ENCODE data around the gene KRTAP5-11.
"Not testable (repeated sequence)": the region's sequence is repeated elsewhere in the genome, so short reads cannot be mapped to it uniquely, and the experiment has no call there.

KRTAP5-11 gene

DNA sequence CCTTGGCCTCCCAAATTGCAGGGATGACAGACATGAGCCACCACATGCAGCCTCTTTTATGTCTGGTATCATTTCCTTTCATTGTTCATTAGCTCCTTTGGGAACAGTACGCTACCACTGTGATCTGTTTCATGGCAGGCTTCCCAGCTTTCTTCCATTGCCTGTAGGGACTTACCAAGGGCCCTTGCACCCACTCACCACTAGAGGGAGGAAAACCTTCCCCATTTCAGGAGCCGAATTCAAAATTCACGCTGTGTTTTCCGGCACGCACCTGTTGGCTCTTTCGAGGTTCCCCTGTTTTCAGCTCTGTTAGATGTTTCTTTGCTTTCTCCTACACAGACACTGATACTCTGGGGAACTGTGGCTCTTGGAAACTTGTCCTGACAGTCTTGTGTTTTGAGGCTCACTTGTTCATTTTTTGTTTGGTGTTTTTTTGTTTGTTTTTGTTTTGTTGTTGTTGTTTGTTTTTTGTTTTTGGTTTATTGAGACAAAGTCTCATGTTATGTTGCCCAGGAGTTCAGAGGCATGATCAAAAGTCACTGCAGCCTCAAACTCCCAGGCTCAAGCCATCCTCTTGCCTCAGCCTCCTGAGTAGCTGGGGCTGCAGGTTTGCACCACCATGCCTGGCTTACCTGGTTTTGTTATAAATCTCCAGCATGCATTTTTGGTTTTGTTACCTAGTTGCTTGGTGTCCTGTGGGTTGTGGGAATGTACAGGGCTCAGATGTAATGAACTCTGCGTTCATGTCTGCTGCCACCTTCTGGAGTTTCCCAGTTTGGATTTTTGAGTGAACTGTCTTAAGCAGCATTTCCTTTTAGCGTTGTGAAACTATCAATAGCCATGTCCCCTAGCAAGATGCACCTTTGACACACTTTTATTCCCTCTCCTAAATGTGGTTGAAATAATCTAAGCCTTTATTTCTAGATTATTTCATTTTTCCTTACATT, 2.3 kb downstream of the KRTAP5-11 start:
- peak; percentile 79 for DNase-seq (ENCODE audit: low spot score)

DNA sequence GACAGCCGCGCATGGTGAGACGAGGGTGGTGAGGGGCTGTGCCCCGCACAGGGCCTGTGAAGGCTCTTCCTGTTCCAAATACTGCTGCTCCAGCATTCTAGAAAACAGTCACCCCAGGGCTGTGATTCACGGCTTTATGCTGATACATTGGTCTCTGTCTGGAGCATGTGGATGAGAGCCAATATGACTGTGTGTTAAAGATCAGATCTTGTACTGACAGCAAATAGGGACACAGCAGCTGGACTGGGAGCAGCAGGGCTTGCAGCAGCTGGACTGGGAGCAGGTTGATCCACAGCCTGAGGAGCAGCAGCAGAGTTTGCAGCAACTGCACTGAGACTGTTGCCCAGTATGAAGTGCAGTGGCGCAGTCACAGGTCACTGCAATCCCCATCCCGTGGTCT, 3.2 kb downstream of the KRTAP5-11 start:
- peak; percentile 33 for DNase-seq (ENCODE audit: low spot score)

DNA sequence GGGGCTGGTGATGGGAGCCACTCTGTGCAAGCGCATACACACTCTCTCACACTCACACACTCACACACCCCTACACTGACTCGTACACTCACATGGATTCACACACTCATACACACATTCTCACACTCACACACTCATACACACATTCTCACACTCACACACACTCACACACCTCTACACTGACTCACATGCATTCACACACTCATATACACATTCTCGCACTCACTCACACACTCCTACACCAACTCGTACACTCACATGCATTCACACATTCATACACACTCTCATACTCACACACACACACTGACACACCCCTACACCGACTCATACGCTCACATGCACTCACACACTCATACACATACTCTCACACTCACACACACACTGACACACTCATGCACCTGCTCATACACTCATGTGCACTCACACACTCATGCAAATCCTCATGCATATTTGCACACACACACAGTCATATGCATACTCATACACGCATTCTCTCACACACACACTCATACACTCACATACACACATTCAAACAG, 5.1 kb downstream of the KRTAP5-11 start:
- DNase-seq (ENCODE audit: low spot score), result no peak

DNA sequence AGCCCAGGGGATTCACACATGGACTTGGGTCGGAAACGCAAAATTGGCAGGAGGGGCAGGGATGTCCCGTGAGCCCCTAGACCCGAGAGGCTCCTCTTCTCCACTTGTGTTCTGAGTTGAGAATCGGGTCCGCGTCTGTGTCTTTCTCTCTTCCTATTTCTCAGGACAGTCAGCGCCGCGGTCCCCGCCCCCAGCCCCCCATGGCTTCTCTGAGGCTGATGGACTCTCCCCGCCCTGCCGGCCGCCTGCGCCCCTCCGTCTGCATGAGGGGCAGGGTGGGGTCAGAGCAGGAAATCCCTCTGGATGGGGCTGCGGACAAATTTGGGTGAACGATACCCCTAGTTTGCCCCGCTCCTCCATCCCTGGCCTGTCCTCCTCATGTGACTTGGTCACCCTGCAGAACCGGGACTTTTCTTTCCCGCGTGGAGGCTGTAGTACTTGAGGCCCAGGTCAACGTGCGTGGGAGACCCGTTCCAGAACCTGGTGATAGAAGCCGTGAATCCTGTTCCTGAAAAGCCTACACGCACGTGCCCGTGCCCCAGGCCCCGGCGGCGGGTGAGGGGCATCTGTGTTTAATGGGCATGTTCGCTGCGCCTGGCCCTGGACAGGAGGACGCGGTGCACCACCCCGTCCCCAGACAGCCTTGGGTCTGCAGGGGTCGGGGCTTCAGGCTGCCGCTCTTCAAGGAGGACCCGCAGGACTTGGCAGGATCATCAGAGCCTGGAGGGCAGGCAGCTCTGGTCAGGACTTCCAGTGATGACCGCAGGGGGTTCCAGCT, 5.8 kb downstream of the KRTAP5-11 start:
- not testable (repeated sequence) for DNase-seq (ENCODE audit: low spot score)

DNA sequence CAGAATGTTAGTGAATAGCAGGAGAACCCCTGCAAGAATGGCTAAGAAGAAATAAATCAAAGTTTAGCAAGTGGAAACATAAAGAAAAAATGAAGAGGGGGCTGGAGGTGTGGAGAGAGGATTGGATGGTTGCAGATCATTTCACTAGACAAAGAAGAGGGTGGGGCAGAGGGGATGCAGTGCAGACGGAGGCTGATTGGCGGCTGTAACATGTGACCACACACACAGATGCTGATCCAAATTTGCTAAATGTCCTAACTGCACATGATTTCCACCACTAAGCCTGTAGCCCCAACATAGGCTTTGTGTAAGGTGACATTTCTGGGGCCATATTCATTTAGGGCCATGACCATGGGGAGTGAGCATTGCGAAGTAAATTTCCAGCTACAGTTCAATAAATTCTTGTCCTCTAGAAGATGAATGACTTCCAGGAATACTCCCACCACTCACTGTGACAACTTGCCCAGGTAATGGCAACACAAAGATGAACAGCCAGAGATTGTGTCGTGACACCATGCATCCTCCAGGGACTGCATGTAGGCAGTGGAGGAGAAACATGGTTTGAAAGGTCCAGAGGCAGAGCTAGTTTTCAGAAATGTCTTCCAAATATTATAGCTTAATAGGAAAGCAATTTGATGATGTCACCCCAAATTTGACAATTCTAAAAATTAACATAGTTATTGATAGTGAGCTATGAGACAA, 6.8 kb downstream of the KRTAP5-11 start:
- no peak for DNase-seq (ENCODE audit: low spot score)

DNA sequence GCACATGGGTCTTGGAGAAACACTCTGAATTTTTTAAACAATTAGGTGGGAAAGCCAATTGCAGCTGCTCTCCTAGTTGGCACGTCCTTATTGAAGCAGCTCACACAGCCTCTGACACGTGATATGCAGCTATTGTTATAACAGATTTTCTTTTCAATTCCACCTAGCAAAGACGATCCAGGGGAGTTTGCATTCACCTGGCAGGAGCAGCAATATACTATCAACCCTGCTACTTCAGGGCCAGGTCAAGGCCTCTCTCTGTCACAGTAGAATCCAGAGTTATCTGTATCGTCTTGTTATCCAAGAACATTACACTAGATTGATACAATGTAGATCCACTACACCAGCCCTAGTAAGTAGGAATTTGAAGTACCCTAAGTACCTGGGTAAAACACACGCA, 8.3 kb downstream of the KRTAP5-11 start:
- DNase-seq (ENCODE audit: low spot score), result no peak

DNA sequence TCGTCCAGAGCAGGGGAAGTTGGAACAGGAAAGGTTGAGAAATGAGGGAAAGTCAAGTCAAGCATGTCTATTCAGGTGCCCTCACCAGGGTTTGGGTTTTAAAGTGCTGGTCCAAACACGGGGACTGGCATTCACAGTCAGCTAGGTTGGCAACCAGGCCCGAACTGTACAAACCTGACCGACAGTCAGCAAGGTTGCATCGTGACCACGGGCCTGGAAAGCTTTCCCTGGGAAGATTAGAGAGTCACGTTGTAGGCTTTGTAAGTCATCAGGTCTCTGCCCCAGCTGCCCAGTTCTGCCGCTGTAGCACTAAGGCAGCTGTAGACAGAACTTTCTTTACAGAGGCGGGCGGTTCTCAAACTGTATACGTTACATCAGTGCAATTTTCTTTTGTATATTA, 9.9 kb downstream of the KRTAP5-11 start:
- DNase-seq (ENCODE audit: low spot score), result no peak

DNA sequence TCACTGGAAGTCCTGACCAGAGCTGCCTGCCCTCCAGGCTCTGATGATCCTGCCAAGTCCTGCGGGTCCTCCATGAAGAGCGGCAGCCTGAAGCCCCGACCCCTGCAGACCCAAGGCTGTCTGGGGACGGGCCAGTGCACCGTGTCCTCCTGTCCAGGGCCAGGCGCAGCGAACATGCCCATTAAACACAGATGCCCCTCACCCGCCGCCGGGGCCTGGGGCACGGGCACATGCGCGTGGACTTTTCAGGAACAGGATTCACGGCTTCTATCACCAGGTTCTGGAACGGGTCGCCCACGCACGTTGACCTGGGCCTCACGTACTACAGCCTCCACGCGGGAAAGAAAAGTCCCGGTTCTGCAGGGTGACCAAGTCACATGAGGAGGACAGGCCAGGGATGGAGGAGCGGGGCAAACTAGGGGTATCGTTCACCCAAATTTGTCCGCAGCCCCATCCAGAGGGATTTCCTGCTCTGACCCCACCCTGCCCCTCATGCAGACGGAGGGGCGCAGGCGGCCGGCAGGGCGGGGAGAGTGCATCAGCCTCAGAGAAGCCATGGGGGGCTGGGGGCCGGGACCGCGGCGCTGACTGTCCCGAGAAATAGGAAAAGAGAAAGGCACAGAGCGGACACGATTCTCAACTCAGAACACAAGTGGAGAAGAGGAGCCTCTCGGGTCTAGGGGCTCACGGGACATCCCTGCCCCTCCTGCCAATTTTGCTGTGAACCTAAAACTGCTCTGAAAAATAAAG, 11.4 kb downstream of the KRTAP5-11 start:
- DNase-seq (ENCODE audit: low spot score), result not testable (repeated sequence)

DNA sequence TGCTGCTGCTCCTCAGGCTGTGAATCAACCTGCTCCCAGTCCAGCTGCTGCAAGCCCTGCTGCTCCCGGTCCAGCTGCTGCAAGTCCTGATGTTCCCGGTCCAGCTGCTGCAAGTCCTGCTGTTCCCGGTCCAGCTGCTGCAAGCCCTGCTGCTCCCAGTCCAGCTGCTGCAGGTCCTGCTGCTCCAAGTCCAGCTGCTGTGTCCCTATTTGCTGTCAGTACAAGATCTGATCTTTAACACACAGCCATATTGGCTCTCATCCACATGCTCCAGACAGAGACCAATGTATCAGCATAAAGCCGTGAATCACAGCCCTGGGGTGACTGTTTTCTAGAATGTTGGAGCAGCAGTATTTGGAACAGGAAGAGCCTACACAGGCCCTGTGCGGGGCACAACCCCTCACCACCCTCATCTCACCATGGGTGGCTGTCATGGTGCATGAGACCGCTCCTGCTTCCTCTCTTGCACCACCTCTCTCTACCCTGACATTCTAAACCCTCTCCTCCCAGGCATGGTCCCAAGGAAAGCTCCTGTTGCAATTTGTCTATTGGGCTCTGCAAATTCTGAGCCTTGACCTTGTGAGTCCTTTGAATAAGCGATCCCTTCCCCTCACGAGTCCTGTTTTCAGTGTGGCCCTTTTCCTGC, 13.8 kb downstream of the KRTAP5-11 start:
- DNase-seq (ENCODE audit: low spot score), result no peak

DNA sequence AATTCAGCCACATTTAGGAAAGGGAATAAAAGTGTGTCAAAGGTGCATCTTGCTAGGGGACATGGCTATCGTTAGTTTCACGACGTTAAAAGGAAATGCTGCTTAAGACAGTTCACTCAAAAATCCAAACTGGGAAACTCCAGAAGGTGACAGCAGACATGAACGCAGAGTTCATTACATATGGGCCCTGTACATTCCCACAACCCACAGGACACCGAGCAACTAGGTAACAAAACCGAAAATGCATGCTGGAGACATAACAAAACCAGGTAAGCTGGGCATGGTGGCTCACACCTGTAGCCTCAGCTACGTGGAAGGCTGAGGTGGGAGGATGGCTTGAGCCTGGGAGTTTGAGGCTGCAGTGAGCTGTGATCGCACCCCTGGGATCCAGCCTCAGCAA, 15.0 kb downstream of the KRTAP5-11 start:
- DNase-seq (ENCODE audit: low spot score), result not testable (repeated sequence)

DNA sequence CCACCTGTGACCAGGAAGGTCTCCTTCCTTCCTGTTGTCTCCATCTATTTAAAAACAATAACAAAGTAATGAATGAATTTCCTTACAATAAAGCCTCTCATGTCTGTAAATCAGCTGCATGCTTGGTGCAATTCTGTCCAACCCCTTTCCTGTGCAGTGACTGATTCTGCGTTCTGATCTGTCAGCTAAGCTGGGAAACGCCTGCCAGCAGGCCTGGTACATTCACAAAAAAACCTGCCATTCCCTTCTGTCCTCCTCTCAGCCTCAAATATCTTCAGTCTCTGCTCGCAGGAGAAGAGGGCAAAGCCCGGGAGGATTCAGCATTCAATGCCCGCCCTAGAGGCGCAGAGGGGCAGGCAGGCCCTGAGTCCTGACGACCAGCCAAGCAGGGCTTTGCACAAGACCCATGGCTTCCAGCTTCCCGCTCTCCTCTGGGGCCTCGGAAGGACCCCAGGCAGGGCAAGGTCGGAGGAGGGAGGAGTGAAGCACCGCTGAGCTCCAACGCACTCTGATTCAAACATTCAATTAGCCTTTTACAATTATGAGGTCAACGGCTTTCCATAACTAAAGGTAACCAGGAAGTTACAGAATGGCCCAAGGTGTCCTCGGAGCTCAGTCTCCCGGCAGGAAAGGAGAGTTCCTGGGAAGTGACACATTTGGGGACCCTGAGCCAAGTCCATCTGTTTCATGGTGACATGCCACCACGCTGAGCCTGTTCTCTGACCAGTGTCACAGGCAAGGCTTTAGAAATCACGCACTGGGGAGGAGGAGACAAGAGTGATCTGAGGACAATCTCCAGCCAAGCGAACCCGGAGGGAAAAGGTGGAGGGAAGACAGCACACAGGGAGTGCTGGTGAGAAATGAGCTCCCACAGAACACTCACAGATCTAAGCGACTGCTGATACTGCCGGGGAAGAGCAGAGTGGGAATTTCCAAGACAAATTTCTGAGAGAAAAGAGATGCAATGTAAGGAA, 15.8 kb downstream of the KRTAP5-11 start:
- not testable (repeated sequence) for DNase-seq (ENCODE audit: low spot score)

DNA sequence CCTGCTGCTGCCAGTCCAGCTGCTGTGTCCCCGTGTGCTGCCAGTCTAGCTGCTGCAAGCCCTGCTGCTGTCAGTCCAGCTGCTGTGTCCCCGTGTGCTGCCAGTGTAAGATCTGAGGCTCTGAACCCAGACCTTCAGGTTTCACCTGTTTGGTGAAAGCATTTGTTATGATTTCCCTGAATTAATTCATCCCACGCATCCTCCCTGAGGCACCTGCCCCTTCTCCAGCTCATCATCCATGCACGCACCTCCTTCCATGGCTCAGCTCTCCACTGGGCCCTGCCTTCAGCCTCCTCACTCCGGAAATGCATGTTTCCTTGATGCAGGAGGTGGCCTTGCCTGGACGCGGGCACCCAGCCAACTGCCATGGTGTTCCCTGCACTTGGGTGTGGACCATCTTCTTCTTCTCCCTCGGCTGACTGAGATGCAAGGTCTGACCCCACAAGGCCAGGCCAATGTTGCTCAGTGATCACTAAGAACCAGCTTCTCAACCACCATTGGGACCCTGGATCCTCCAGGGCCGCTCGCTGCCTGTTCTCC, 16.5 kb downstream of the KRTAP5-11 start:
- DNase-seq (ENCODE audit: low spot score), result no peak

DNA sequence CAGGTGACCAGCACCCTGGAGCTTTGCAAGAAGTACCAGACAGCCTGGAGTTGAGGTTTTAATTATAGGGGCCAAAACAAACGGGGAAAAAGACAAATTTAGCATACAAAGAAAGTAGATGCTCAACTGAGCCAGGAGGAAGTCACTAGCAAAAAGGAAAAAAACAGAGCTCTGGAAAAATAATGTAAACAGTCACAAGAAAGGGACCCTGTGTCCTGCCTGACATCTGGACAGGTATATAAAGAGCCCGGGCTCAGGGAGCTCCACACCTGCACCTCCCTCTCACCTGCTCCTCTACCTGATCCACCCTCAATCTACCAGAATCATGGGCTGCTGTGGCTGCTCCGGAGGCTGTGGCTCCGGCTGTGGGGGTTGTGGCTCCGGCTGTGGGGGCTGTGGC, 17.4 kb downstream of the KRTAP5-11 start, which contains the start of gene KRTAP5-10:
TSS of gene KRTAP5-10 (plus strand) at position 301 of the 400 bp plus-strand sequence. CDS start at position 326, 25 bp downstream.
- DNase-seq (ENCODE audit: low spot score), result no peak

DNA sequence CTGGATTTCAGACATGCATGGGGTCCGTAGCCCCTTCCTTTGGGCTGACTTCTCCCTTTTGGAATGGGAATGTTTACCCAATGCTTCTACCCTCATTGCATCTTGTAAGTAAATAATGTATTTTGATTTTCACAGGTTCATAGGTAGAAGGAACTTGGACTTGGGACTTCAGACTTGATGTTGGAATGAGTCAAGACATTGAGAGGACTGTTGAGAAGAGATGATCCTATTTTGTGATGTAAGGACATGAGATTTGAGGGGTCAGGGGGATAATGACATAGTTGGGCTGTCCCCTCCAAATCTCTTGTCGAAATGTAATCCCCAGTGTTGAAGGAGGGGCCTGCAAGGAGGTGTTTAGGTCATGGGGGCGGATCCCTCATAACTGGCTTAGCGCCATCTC, 18.2 kb downstream of the KRTAP5-11 start:
- no peak for DNase-seq (ENCODE audit: low spot score)

DNA sequence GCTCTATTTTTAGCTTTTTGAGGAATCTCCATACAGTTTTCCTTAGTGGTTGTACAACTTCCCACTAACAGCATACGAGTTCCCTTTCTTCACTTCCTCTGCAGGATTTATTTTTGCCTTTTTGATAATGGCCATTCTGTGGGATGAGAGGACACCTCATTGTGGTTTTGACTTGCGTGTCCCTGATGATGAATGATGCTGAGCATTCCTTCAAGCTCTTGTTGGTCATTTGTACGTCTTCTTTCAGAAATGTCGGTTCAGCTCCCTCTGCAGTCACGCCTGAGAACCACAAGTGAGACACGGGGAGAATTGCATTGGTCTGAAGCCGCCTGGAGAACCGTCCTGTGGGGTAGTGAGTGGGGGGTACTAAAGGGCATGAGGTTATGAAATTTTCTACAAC, 19.3 kb downstream of the KRTAP5-11 start:
- DNase-seq (ENCODE audit: low spot score), result peak; percentile 78

DNA sequence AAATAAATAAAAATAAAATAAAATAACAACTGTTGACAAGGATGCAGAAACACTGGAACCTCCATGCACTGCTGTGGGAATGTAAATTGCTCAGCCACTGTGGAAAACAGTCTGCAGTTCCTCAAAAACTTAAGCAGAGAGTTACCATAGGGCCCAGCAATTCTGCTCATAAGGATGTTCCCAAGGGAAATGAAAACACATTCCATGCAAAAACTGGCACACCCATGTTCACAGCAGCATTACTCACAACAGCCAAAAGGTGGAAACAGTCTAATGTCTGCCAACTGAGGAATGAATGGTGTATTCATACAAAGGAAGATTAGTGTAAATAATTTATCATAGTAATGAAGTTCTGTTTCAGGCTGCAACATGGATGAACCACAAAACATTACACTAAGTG, 20.6 kb downstream of the KRTAP5-11 start:
- no peak for DNase-seq (ENCODE audit: low spot score)

DNA sequence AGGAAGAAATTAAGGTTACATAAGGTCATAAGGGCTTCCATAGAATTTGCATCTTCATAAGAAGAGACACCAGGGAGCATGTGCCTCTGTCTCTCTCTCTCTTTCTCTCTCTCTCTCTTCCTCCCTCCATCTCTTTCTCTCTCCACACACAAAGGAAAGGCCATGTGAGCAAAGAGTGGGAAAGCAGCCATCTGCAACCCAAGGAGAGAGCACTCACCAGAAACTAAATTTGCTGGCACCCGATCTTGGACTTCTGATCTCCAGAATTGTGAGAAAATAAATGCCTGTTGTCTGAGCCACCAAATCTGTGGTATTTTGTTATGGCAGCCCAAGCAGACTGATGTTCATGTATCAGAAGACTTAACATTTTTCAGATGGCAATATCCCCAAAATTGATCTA, 23.7 kb downstream of the KRTAP5-11 start:
- no peak for DNase-seq (ENCODE audit: low spot score)

DNA sequence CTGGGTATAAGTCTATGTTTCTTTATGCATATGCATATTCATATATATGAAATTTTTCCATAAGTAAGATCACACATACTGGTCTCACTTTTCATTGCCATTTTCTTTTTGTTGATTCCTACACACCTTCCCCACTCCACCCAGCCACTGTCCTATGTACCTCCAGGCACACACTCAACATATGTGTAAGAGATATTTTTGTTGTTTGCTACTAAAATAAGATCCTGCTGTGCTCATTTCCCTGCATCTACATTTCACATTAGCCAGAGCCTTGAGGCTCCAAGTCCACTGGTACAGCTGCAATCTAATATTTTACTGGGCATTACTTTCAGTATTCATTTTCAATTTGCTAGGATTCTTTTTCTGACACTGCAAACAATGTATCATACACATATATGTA, 25.4 kb downstream of the KRTAP5-11 start:
- no peak for DNase-seq (ENCODE audit: low spot score)

DNA sequence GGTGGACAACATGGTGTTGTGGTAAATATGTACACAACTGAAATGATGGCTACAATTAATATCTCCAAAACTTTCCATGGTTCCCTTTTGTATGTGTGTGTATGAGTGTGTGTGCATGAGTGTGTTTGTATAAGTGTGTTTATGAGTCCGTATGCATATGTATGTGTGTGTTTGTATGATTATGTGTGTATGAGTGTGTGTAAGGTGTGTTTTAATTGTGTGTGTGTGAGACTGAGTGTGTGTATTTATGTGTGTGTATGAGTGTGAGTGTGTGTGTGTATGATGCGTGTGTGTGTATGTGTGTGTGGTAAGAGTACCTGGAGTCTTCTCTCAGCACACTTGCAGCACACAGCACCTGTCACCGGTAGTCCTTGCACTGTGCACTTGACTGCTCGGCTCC, 26.7 kb downstream of the KRTAP5-11 start:
- DNase-seq (ENCODE audit: low spot score), result no peak
